Sciatic nerve (tissue), 2 donors: ENCODE measurements around the gene SPSB3. TPM values are rescaled to one million over a fixed set of nuclear protein-coding genes. Genes with fewer than 3 reads are reported as not detected.
A peak's percentile ranks its signal among the peaks of the same experiment; 100 is the strongest.
"Not testable (repeated sequence)": the region's sequence is repeated elsewhere in the genome, so short reads cannot be mapped to it uniquely, and the experiment has no call there.

ENCODE experiments used
- ATAC-seq: fragments of 200-7000 bp; cut with Tn5 transposase; one replicate; pipeline ENCODE4 v1.9.1; 2020; ENCODE audit warnings: mild to moderate bottlenecking, moderate library complexity
- DNase-seq: peaks from one replicate; pipeline ENCODE4 v3.0.0-alpha.2; 2020; ENCODE audit warnings: low spot score
- intact Hi-C: fragments of 100-400 bp; cut with DNase I; formaldehyde crosslinking; loops from one replicate; pipeline ENCODE4 v1.14.2; 2022
- total RNA-seq: library from RNA; stranded (reverse); fragmentation: NEBNext Ultra II Directional; extraction: Animal tissue kit (Norgen Biotek cat#: 25700); gene quantifications from one replicate; pipeline ENCODE4 v1.2.1, GENCODE V29; 2021
- donor health status: DM: no; HTN: no; CAD: no.
- donor health status: DM: no; HTN: no; CAD: no.

SPSB3 gene
- total RNA-seq, 1 donor from 2014 or later = 35.3 TPM

DNA sequence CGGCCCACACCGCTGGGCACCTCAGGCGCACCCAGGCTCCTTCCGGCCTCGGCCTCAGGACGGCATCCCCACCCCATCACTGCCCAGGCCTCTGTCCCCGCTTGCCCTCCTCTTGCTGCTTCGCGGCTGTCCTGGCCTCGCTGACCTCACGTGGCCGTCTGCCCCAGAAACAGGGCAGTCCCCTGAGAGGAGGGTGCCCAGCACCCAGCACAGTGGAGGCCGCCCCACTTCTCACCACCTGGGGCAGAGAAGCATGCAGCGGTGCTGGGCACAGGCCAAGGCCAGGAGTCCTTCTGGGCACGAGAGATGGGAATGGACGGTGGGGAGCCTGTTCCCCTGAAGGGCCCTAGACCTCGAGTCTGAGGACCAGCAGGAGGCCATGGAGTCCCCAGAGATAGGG lies 35.3 kb upstream of the SPSB3 start:
- no peak for ATAC-seq
- intact Hi-C loops = no loop called here
- DNase-seq = no peak

- ATAC-seq (no peak), DNase-seq (no peak)
- intact Hi-C loops = no loop called here
These were observed 34.9 kb upstream of the SPSB3 start for GRCh38 chr16:1817276-1817589.

DNA sequence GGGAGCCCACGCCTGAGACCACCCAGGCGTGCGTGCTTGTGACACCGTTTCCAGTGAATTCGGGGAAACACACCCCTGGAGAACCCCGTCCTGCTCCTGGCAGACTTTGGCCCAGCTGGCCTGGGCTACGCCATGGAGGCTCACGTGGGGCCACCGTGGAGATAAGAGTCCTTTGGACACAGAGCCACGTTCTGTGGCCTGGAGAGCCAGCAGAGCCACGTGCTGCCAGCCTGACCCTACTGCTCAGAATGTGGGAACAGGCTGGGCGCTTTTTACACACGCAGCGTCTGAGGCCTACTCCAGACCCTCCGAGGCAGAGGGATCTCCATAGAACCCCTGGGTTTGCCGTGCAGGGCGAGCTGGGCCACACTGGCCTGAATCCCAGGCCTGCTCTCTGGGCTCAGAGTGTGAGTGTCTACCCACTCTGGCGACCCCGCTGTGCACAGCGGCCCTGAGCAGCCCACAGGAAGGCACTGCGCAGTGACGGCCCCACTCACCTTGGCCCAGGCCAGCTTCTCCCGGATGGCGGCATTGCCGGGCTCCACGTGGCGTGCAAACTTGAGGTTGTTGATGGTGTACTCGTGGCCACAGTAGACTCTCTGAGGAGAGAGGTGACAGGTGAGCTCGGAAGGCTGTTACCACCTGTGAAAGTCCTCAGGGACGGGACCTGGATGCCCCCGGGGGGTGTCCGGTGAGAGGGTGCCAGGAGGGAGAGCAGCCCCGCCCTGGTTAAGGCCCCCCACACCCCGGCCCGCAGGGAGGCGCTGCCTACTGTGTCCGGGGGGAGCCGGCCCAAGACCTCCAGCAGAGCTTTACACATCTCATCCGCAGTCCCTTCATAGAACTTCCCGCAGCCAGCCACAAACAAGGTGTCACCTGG lies 34.3 kb upstream of the SPSB3 start:
- intact Hi-C loops = no loop called here
- ATAC-seq (no peak), DNase-seq (no peak)

DNA sequence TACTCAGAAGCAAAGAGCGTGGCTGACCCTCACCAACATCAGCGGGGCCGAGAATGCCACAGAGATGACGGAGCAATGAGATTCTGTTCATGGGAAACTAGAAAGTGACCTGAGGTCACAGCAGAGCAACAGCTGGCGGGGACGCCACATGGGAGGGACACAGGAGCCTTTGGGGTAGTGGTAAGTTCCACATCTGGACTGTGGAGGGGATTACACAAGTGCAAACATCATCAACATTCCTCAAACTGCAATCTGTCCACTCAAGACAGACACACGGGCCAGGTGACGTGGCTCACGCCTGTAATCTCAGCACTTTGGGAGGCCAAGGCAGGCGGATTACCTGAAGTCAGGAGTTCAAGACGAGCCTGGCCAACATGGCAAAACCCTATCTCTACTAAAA lies 33.1 kb upstream of the SPSB3 start:
- DNase-seq (no peak), ATAC-seq (peak; percentile 77)
- intact Hi-C loops = no loop called here

- intact Hi-C loops = no loop called here
- DNase-seq (peak; percentile 78), ATAC-seq (peak; percentile 86)
These were observed 30.4 kb upstream of the SPSB3 start for GRCh38 chr16:1812732-1813163.

- ATAC-seq (no peak), DNase-seq (no peak)
- intact Hi-C loops = no loop called here
These were observed 28.2 kb upstream of the SPSB3 start for GRCh38 chr16:1810536-1810935.

GRCh38 chr16:1810106-1810505 lies 27.7 kb upstream of the SPSB3 start:
- intact Hi-C loops = no loop called here
- no peak for DNase-seq
- ATAC-seq = no peak

- intact Hi-C loops = no loop called here
- ATAC-seq (no peak), DNase-seq (no peak)
These were observed 27.0 kb upstream of the SPSB3 start for GRCh38 chr16:1809281-1809801.

GRCh38 chr16:1808691-1809090 lies 26.3 kb upstream of the SPSB3 start:
- ATAC-seq (no peak), DNase-seq (no peak)
- intact Hi-C loops = no loop called here

DNA sequence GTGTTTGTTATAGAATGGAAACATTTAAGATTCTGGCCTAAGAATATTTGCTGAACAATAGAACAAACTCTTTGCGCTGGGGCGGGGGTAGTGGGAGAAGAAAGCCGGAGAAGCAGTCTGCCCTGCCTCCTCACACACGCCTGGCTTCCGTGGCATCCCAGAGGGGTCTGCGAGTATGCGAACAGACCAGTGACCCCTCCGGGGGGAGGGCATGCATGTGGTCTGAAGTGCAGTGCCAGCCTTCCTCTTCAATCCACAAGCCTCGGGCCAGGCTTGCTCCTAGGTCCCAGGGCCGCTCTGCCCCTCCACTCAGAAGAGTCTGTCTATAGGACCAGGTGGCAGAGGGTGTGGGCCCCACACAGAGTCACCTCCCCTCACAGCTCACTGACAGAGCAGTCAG lies 25.3 kb upstream of the SPSB3 start:
- DNase-seq (no peak), ATAC-seq (no peak)
- intact Hi-C loops = no loop called here

GRCh38 chr16:1800701-1801100 lies 18.3 kb upstream of the SPSB3 start:
- ATAC-seq (no peak), DNase-seq (no peak)
- intact Hi-C loops = no loop called here

GRCh38 chr16:1799263-1799662 lies 16.9 kb upstream of the SPSB3 start:
- DNase-seq, intact Hi-C loops, ATAC-seq: not testable (repeated sequence)

GRCh38 chr16:1794908-1795666 lies 12.7 kb upstream of the SPSB3 start:
- DNase-seq (no peak), ATAC-seq (no peak)
- intact Hi-C loops = no loop called here

GRCh38 chr16:1794221-1794871 lies 12.0 kb upstream of the SPSB3 start:
- intact Hi-C loops = no loop called here
- no peak for DNase-seq
- no peak for ATAC-seq

GRCh38 chr16:1793578-1794220 lies 11.3 kb upstream of the SPSB3 start, which contains the start of gene IGFALS:
TSS of gene IGFALS (minus strand) at chr16:1793705. CDS start at chr16:1793652, 53 bp downstream.
- DNase-seq (no peak), ATAC-seq (no peak)
- intact Hi-C loops = no loop called here

DNA sequence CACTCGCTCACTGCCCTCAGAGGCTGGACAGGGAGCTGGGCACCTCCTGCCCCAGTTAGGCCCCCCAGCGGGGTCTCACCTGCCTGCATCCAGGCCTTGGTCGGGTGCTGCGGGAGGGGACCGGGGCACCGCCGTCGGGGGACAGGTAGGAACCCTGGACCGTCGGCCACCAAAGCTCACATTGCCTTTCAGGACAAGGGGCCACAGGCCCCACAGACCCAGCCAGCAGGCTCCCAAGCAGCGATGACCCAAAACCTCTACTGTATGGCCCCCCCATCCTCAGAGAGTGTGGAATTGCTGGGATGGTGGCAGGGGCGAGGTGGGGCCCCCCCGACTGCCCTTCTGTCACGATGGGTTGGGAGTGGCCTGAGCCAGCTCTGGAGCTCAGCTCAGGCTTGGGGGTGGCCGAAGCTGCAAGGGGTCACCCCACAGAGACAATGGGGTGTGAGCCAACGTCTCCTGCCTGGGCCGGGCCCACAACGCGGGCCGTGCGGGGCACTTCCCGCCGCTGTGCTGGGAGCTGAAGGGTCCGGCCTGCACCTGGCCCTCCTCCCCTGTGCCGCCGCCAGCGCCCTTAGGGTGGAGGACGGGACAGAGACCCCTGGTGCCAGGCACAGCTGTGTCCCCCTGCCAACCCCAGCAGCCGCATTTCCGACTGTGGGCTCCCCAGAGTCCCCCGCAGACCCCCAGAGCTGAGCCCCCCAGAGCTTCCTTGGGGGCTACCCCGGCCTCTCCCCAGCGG lies 10.6 kb upstream of the SPSB3 start:
- no peak for ATAC-seq
- intact Hi-C loops = no loop called here
- peak; percentile 57 for DNase-seq

DNA sequence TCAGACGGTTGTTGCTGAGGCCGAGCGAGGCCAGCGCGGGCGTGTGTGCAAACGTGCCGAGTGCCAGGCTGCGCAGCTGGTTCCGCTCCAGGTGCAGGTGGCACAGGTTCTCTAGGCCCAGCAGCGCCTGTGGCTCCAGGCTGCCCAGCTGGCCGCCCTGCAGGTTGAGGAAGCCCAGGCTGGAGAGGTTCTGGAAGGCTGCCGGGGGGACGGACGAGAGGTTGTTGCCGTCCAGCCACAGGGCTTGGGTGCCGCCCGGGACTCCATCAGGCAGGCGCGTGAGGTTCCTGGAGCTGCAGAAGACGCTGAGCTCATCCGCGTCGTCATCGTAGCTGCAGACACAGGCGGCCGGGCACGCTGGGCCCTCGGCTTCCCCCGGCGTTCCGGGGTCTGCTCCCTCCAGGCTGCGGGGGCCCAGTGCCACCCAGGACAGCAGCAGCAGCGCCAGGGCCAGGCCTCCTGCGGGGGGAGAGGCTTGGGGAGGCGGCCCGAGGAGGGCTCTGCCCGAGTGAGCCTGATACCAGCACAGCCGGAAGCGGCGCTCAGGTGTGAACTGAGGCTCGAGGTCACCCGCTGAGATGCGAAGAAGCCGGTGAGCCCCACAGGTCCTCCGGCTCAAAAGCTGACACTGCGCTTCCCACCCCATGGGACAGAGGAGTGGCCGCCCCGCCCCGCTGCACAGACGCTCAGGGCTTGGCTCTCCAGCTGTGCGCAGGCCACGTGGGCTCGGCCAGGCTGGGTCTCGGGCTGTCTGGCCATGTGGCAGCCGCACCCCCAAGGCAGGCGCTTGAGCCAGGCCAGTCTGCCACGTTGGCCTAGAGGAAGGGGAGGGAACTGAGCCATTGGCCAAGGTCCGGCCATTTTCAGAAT lies 9.8 kb upstream of the SPSB3 start:
- intact Hi-C loops = no loop called here
- no peak for ATAC-seq
- peak; percentile 58 for DNase-seq
